GM12878 (cell line): ENCODE measurements around the gene STK32B. TPM values are rescaled to one million over a fixed set of nuclear protein-coding genes. Genes with fewer than 3 reads are reported as not detected.

ENCODE experiments used
- ATAC-seq: fragments of 200-7000 bp; cut with Tn5 transposase; 3 replicates; pipeline ENCODE4 v1.9.1; 2020; ENCODE audit warnings: mild to moderate bottlenecking, moderate library complexity
- BruUV-seq: library from RNA; stranded (reverse); fragments of 400-500 nt; replicated peaks from 2 replicates; lab custom pipeline; 2021; lab: Mats Ljungman, UMichigan
- CTCF ChIA-PET: fragments of 300-600 bp; sonication (Branson Sonifier 250); formaldehyde crosslinking; extraction: SDS; loops from one replicate; lab custom pipeline; 2021; ENCODE audit warnings: inconsistent platforms; lab: Yijun Ruan, JAX
- POLR2A ChIA-PET: fragments of 350-600 bp; formaldehyde crosslinking; extraction: SDS; loops from one replicate; lab custom pipeline; 2021; ENCODE audit warnings: inconsistent platforms; lab: Charles Lee
- RAD21 ChIA-PET: fragments of 300-600 bp; sonication (Branson Sonifier 250); formaldehyde crosslinking; loops from one replicate; lab custom pipeline; 2023; ENCODE audit warnings: antibody characterized with exemption; ENCODE audit not compliant: unreplicated experiment; lab: Charles Lee
- SMC1A ChIA-PET: fragments of 300-600 bp; sonication (Branson Sonifier 250); formaldehyde crosslinking; loops from one replicate; lab custom pipeline; 2023; ENCODE audit not compliant: unreplicated experiment, uncharacterized antibody; lab: Charles Lee
- DNase-seq: peaks from one replicate; pipeline ENCODE4 v3.0.0-alpha.2; 2011; ENCODE audit warnings: low read depth, low spot score
- FAIRE-seq: peaks from 3 replicates; lab custom pipeline; 2011; peaks lifted over from hg19 to GRCh38; lab: Jason Lieb, UNC
- H2AFZ ChIP-seq: 2 replicates; pipeline ENCODE4 v1.6.0; 2011; ENCODE audit warnings: low read depth, low read length, control low read depth; ENCODE audit not compliant: control insufficient read depth
- H3K27ac ChIP-seq: 2 replicates; pipeline ENCODE4 v1.5.1; 2011; ENCODE audit warnings: control low read depth; ENCODE audit not compliant: control insufficient read depth, insufficient read depth
- H3K27me3 ChIP-seq, 2 experiments: replicated peaks in 1 of 2; 2 replicates each; pipeline versions ENCODE4 v1.6.0 to v1.6.1; 2011; ENCODE audit warnings: low read length in 1 of 2; ENCODE audit not compliant: control insufficient read depth in 2 of 2, insufficient read depth in 2 of 2
- H3K36me3 ChIP-seq, 2 experiments: 2 replicates each; pipeline ENCODE4 v1.5.1; 2011; ENCODE audit warnings: low read length in 1 of 2; ENCODE audit not compliant: control insufficient read depth in 2 of 2, insufficient read depth in 2 of 2
- H3K4me1 ChIP-seq: 2 replicates; pipeline ENCODE4 v1.6.1; 2011; ENCODE audit warnings: mild to moderate bottlenecking, low read length, moderate library complexity, mixed read lengths; ENCODE audit not compliant: control insufficient read depth, insufficient read depth
- H3K4me2 ChIP-seq: 2 replicates; pipeline ENCODE4 v1.6.0; 2011; ENCODE audit warnings: control low read depth; ENCODE audit not compliant: control insufficient read depth, insufficient read depth
- H3K4me3 ChIP-seq: fragments of 200-600 bp; sonication (generic); 2 replicates; pipeline ENCODE4 v1.5.1; 2016
- H3K79me2 ChIP-seq: 2 replicates; pipeline ENCODE4 v1.6.0; 2011; ENCODE audit warnings: low read length; ENCODE audit not compliant: control insufficient read depth, insufficient read depth
- H3K9ac ChIP-seq: 2 replicates; pipeline ENCODE4 v1.8.0; 2011; ENCODE audit warnings: low read length, control low read depth, mixed read lengths; ENCODE audit not compliant: control insufficient read depth, insufficient read depth
- H3K9me3 ChIP-seq: replicated peaks from 3 replicates; pipeline ENCODE4 v1.5.1; 2011; ENCODE audit warnings: mild to moderate bottlenecking, low read length; ENCODE audit not compliant: control insufficient read depth, insufficient read depth
- H4K20me1 ChIP-seq: 2 replicates; pipeline ENCODE4 v1.6.0; 2011; ENCODE audit not compliant: control insufficient read depth, insufficient read depth
- CBX5 ChIP-seq: sonication (generic); IDR thresholded peaks from 2 replicates; pipeline ENCODE4 v1.6.1; 2016; ENCODE audit warnings: low read depth, moderate library complexity, mild to moderate bottlenecking, inconsistent platforms
- ETV6 ChIP-seq, 2 experiments: fragments of 450-650 bp in 1 of 2; IDR thresholded peaks in 1 of 2; conservative IDR thresholded peaks in 1 of 2; 2 replicates each; pipeline ENCODE4 v1.6.1; 2014; ENCODE audit warnings: antibody characterized with exemption in 1 of 2, borderline replicate concordance in 1 of 2, low read depth in 1 of 2, mild to moderate bottlenecking in 1 of 2, moderate library complexity in 1 of 2
- HDAC2 ChIP-seq: fragments of 200-600 bp; sonication (generic); IDR thresholded peaks from 2 replicates; pipeline ENCODE4 v1.6.1; 2017
- KAT2A ChIP-seq: conservative IDR thresholded peaks from 2 replicates; pipeline ENCODE4 v1.6.1; 2011; ENCODE audit warnings: low read depth, low read length; ENCODE audit not compliant: control insufficient read depth
- MXI1 ChIP-seq: fragments of 150-350 bp; IDR thresholded peaks from 2 replicates; pipeline ENCODE4 v1.6.1; 2011; ENCODE audit warnings: low read depth, mild to moderate bottlenecking, inconsistent platforms, low read length, improper control_type of control experiment
- NFYA ChIP-seq: IDR thresholded peaks from 2 replicates; pipeline ENCODE4 v1.6.1; 2011; ENCODE audit warnings: low read depth, mild to moderate bottlenecking, low read length, improper control_type of control experiment, borderline replicate concordance
- NR2F1 ChIP-seq: fragments of 450-650 bp; conservative IDR thresholded peaks from 2 replicates; pipeline ENCODE4 v1.6.1; 2017; ENCODE audit warnings: mild to moderate bottlenecking
- SREBF1 ChIP-seq: IDR thresholded peaks from 2 replicates; pipeline ENCODE4 v1.6.1; 2012; ENCODE audit warnings: mild to moderate bottlenecking, low read length
- SREBF2 ChIP-seq: IDR thresholded peaks from 2 replicates; pipeline ENCODE4 v1.6.1; 2012; ENCODE audit warnings: mild to moderate bottlenecking, low read length
- ZBED1 ChIP-seq: IDR thresholded peaks from 2 replicates; pipeline ENCODE4 v1.6.1; 2016; ENCODE audit warnings: borderline replicate concordance
- WGBS: methylation state at CpG from one replicate; pipeline ENCODE4 v1.1.6; 2016; ENCODE audit warnings: low lambda C conversion rate; ENCODE audit not compliant: insufficient replicate concordance, insufficient coverage; ENCODE audit errors: missing lambda C conversion rate; 5-methylcytosine and 5-hydroxymethylcytosine counted together
- in situ Hi-C: fragments of 300-500 bp; cut with MboI; formaldehyde crosslinking; loops from 9 replicates; pipeline ENCODE4 v1.14.3; 2018; ENCODE audit warnings: mixed read lengths
- intact Hi-C: fragments of 100-400 bp; cut with micrococcal nuclease; formaldehyde crosslinking; loops from one replicate; pipeline ENCODE4 v1.14.2; 2022; ENCODE audit not compliant: unreplicated experiment
- polyA plus RNA-seq, 11 experiments: library from polyadenylated mRNA; depleted of rRNA in 4 of 11; unstranded in 6 of 11; stranded (reverse) in 5 of 11; fragments of >200 nt; fragmentation: Nextera tagmentation in 4 of 11; fragmentation: Illumina TruSeq in 1 of 11; extraction: Ambion mirVana in 4 of 11; extraction: Trizol in 1 of 11; gene quantifications; 1 replicate in 1 of 11; 2 replicates in 10 of 11; pipeline versions ENCODE4 v1.2.1 to v1.2.3, GENCODE V29; 2011 to 2016; ENCODE audit warnings: inconsistent platforms in 2 of 11, missing spikeins in 2 of 11, low read depth in 1 of 11
- total RNA-seq, 4 experiments: library from RNA; depleted of rRNA in 3 of 4; stranded (reverse); fragments of >200 nt in 3 of 4; fragmentation: Illumina TruSeq in 1 of 4; extraction: Trizol in 1 of 4; gene quantifications; 2 replicates each; pipeline versions ENCODE4 v1.2.1 to v1.2.3, GENCODE V29; 2013 to 2021
- TF ChIP-seq, protein P1 (sequence below): fragments of 450-650 bp; formaldehyde crosslinking; IDR thresholded peaks from 2 replicates; pipeline ENCODE4 v1.4.0; 2020; ENCODE audit warnings: mild to moderate bottlenecking, moderate library complexity
- TF ChIP-seq, protein P2 (sequence below): fragments of 450-650 bp; IDR thresholded peaks from 2 replicates; pipeline ENCODE4 v1.6.1; 2017; ENCODE audit warnings: mild to moderate bottlenecking, moderate library complexity
- TF ChIP-seq, protein P3 (sequence below): fragments of 450-650 bp; IDR thresholded peaks from 2 replicates; pipeline ENCODE4 v1.6.1; 2017; ENCODE audit warnings: borderline replicate concordance

Gene STK32B
- total and polyA plus RNA-seq, 10 of the 15 experiments (the other 5 are each of a cell fraction or from before 2014, with no cell fraction given): 0.04 to 0.12 (median 0.08) TPM; not detected in 7

DNA sequence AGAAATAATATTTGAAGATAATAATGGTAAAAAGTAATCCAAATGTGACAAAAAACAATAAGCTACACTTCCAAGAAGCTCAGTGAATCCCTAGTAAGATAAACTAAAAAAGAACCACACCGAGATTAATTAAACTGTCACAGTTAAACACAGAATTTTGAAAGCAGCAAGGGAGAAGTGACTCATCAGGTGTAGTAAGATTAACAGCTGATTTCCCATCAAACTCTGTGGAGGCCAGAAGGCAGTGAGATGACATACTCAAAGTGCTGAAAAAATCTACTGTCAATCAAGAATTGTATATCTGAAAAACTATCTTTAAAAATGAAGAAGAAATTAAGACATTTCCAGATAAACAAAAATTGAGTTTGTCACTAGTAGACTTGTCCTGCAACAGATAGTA, 35.3 kb downstream of the STK32B start (continued):
- TF ChIP-seq MXI1: no peak
- no peak for TF ChIP-seq ZBED1

DNA sequence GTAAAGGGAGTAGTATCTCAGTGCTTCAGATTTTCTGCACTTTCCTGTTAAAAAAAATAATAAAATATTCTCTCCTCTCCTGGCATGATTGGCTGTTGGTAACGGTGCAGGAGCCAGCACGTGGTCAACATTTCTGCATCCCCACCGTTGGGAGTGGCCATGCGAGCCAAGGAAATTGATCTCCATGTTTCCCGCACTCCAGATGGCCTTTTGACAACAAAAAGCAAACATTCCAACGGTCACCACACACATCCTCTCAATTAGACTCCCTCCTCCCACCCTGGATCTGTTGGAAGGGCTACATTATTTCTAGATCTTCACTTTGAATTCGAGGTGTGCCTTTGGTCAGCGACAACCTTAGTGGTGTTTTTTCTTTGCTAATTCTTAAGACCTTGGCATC, 45.0 kb downstream of the STK32B start:
- in situ Hi-C loops (no loop called here), intact Hi-C loops (no loop called here)
- Histone ChIP-seq H3K36me3 (no peaks in the 10 kb centered on the region), H4K20me1 (no peaks in the 10 kb centered on the region), H3K4me3 (no peak overlapping the region), H3K4me2 (no peak overlapping the region), H2AFZ (no peak overlapping the region), H3K4me1 (no peaks in the 10 kb centered on the region), H3K27ac (no peak overlapping the region), H3K79me2 (no peaks in the 10 kb centered on the region), H3K9me3 (no peaks in the 10 kb centered on the region), H3K9ac (no peak overlapping the region), H3K27me3 (no peaks in the 10 kb centered on the region)
- ChIA-PET CTCF (no interaction called here), RAD21 (no interaction called here), SMC1A (no interaction called here), POLR2A (no interaction called here)
- DNase-seq (no peak), ATAC-seq (no peak), FAIRE-seq (no peak)
- BruUV-seq: no TSS peak
- 32% methylated on average over 8 of the region's 8 CpGs for WGBS
- TF ChIP-seq SREBF2: no peak
- no peak for TF ChIP-seq NR2F1
- TF ChIP-seq KAT2A: no peak
- TF ChIP-seq, protein P1, sequence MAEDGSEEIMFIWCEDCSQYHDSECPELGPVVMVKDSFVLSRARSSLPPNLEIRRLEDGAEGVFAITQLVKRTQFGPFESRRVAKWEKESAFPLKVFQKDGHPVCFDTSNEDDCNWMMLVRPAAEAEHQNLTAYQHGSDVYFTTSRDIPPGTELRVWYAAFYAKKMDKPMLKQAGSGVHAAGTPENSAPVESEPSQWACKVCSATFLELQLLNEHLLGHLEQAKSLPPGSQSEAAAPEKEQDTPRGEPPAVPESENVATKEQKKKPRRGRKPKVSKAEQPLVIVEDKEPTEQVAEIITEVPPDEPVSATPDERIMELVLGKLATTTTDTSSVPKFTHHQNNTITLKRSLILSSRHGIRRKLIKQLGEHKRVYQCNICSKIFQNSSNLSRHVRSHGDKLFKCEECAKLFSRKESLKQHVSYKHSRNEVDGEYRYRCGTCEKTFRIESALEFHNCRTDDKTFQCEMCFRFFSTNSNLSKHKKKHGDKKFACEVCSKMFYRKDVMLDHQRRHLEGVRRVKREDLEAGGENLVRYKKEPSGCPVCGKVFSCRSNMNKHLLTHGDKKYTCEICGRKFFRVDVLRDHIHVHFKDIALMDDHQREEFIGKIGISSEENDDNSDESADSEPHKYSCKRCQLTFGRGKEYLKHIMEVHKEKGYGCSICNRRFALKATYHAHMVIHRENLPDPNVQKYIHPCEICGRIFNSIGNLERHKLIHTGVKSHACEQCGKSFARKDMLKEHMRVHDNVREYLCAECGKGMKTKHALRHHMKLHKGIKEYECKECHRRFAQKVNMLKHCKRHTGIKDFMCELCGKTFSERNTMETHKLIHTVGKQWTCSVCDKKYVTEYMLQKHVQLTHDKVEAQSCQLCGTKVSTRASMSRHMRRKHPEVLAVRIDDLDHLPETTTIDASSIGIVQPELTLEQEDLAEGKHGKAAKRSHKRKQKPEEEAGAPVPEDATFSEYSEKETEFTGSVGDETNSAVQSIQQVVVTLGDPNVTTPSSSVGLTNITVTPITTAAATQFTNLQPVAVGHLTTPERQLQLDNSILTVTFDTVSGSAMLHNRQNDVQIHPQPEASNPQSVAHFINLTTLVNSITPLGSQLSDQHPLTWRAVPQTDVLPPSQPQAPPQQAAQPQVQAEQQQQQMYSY (CRISPR knock-in tag): no peak
- no peak for TF ChIP-seq SREBF1
- no peak for TF ChIP-seq CBX5
- TF ChIP-seq, protein P2, sequence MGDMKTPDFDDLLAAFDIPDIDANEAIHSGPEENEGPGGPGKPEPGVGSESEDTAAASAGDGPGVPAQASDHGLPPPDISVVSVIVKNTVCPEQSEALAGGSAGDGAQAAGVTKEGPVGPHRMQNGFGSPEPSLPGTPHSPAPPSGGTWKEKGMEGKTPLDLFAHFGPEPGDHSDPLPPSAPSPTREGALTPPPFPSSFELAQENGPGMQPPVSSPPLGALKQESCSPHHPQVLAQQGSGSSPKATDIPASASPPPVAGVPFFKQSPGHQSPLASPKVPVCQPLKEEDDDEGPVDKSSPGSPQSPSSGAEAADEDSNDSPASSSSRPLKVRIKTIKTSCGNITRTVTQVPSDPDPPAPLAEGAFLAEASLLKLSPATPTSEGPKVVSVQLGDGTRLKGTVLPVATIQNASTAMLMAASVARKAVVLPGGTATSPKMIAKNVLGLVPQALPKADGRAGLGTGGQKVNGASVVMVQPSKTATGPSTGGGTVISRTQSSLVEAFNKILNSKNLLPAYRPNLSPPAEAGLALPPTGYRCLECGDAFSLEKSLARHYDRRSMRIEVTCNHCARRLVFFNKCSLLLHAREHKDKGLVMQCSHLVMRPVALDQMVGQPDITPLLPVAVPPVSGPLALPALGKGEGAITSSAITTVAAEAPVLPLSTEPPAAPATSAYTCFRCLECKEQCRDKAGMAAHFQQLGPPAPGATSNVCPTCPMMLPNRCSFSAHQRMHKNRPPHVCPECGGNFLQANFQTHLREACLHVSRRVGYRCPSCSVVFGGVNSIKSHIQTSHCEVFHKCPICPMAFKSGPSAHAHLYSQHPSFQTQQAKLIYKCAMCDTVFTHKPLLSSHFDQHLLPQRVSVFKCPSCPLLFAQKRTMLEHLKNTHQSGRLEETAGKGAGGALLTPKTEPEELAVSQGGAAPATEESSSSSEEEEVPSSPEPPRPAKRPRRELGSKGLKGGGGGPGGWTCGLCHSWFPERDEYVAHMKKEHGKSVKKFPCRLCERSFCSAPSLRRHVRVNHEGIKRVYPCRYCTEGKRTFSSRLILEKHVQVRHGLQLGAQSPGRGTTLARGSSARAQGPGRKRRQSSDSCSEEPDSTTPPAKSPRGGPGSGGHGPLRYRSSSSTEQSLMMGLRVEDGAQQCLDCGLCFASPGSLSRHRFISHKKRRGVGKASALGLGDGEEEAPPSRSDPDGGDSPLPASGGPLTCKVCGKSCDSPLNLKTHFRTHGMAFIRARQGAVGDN: no peak
- TF ChIP-seq, protein P3, sequence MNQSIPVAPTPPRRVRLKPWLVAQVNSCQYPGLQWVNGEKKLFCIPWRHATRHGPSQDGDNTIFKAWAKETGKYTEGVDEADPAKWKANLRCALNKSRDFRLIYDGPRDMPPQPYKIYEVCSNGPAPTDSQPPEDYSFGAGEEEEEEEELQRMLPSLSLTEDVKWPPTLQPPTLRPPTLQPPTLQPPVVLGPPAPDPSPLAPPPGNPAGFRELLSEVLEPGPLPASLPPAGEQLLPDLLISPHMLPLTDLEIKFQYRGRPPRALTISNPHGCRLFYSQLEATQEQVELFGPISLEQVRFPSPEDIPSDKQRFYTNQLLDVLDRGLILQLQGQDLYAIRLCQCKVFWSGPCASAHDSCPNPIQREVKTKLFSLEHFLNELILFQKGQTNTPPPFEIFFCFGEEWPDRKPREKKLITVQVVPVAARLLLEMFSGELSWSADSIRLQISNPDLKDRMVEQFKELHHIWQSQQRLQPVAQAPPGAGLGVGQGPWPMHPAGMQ: no peak
- no peak for TF ChIP-seq HDAC2
- TF ChIP-seq NFYA: no peak
- TF ChIP-seq ETV6 (conservative IDR thresholded peaks at IDR 0.05 in 1 of 2, IDR thresholded peaks at IDR 0.05 in 1 of 2; ENCODE audit: borderline replicate concordance in 1 of 2, low read depth in 1 of 2): no peak
